GM21360 (cell line): Measurements from ENCODE around the gene SLC22A6.

Source experiments
- ATAC-seq: cut with Tn5 transposase; IDR thresholded peaks from one replicate; pipeline ENCODE4 v1.9.1; 2021; ENCODE audit warnings: mild to moderate bottlenecking, moderate library complexity; ENCODE audit not compliant: unreplicated experiment

The SLC22A6 gene

DNA sequence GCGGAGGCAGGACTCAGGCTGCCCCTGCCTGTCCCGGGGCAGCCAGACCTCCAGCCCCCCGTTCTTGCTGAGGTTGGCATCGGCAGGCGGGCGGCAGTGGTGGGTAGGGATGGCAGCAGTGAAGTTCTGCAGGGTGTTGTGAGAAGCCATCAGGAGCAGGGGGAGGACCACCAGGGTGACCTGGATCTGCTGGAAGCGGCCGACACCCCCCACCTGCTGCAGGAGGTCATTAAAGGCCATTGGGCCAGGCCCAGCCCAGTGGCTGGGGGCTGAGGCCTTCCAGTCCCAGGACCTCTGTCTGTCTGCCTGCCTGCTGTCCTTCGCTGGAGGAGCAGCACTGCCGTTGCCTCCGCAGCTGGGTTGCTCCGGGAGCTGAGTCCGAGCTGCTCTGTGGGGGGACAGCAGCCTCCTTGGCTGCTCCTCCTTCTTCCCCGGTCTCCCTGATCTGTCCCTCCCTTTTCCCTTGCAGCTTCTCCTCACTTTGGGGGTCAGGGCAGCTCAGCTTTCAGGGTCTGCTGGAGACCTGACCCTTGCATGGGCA, at the start of gene SLC22A6:
Gene SLC22A6 (minus strand): TSS at position 517 of the 541 bp plus-strand sequence. CDS start 277 bp downstream, at position 240.
- no peak for ATAC-seq

- ATAC-seq, result no peak
Observed at GRCh38 chr11:63032457-63032856, 47.7 kb upstream of the SLC22A6 start.

DNA sequence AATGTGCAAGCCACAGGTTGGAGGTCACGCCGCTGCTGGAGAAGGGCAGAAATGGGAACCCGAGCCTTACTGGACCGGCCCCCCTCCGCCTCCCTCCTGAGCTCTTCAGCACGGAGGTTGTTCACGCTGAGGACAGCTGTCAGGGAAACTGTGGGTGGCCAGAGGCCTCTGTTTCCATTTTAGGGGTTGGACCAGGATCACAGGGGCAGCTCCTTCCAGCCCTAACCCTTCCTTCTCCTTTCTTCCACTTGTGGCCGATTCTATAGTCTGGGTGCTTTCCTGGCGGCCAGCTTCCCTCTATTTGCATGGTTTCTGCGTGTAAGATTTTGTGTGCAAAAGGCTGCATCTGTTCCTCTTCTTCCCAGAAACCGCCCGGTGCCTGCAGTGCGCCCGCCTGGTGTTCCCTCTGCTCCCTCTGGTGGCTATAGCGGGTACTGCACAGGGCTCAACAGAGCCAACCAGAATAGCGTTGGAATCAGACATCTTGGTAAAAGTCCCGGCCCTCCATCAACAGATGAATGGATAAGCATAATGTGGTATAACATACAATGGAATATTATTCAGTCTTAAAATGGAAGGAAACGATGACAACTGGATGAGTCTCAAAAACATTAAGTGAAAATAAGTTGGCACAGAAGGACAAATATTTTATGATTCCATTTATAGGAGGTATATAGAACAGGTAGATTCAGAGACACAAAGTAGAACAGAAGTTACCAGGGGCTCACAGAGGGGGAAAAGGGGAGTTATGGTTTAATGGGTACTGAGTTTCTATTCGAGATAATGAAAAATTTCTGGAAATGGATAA, 39.3 kb upstream of the SLC22A6 start:
- peak; percentile 48 for ATAC-seq

DNA sequence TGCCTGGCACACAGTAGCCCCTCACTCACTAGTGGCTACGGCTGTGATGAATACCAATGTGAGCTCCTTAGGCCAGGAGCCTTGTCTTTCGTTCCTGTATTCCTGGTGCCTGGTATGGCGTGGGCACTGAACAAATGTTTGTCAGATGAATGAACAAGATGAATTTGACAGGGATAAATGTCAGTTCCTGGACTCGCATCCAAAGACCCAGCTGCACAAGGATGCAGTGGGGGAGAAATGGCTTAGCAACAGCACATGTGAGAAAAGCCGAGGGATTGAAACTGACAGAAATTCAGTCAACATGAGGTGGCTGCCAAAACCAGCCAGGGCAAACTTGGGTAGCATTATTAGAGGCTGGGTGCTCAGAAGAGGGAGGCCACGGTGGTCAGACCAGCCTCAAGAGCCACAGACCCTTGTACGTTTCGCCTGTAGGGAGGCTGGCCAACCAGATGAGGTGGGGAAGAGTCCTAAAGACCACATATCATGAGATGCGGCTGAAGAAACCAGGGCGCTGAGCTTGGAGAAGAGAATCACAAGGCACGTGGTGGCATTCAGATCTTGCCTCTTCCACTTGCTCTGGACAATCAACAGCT, 38.6 kb upstream of the SLC22A6 start:
- ATAC-seq, result no peak

- ATAC-seq, result no peak
Observed at GRCh38 chr11:63022441-63022840, 37.7 kb upstream of the SLC22A6 start.

- ATAC-seq, result no peak
Observed at GRCh38 chr11:63020671-63021291, 36.0 kb upstream of the SLC22A6 start.

DNA sequence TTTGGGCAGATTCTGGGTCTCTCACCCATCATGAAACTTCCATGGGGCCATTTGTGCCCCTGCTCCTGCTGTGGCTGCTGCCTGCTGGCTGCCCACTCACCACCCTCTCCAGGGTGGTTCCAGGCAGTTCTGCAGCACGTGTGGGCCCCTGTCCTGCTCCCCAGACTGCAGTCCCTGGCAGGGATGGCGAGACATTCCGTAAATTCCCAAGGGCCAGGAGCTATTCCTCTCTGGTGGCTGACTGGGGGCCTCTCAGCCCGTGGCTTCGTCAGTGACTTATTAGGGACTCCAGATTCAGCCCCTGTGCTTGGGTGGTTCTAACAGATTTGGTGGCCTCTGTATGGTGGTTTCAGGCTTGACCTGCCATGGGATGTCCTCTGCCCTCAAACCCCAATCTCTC, 34.7 kb upstream of the SLC22A6 start:
- no peak for ATAC-seq

DNA sequence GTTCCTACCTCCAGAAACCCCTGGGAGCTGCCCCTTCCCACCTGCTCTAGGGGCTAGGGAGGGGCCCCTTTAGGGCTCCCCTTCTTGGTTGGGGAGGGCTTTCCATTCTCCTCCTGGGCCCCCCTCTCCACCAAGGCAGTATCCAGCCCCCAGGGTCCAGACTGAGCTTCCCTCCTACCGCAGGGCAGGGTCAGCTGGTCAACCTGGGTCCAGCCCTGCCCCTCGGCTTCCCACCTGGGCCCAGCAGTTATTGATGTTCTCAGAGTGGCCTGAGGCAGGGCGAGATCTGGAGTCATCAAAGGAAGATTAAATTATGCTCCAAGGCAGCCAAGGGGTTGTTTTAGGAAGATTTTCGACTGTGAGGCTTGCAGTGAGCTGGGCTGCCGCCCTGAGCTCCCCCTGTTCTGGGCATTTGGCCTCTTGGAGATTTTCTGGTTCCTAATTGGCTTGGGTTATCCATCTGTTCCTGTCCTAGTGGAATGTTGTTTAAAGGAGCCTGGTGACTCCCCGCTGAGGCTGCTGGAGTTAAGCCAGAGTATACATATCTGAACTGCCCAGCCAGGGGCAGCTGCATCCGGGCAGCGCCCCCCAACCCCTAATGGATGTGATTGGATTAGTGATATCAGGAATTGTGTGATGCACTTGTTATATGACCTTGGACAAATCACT, 32.7 kb upstream of the SLC22A6 start:
- no peak for ATAC-seq

GRCh38 chr11:63015521-63016215, 30.9 kb upstream of the SLC22A6 start, which contains the start of gene SLC22A8:
Gene SLC22A8 (minus strand): TSS chr11:63015841. CDS start chr11:63014958, 883 bp downstream.
- ATAC-seq, result no peak

- ATAC-seq, result no peak
Observed at GRCh38 chr11:63014408-63015055, 29.8 kb upstream of the SLC22A6 start.

DNA sequence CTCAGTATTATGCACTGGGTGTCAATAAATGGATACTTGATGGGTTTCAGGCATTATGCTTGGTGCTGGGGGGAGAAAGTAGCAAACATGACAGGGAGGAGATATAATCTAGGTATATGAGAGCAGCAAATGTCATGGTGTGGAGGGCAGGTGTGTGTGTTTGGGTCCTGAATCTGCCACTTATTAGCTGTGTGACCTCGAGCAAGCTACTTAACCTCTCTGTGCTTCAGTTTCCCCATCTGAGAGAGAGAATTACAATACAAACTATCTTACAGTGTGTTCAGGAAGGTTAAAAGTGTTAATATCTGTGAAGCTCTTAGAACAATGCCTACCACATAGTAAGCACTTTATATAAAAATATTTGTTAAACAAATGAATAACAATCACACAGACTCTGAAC, 28.1 kb upstream of the SLC22A6 start:
- no peak for ATAC-seq

GRCh38 chr11:63012430-63012829, 27.7 kb upstream of the SLC22A6 start:
- no peak for ATAC-seq

GRCh38 chr11:63010934-63011439, 26.2 kb upstream of the SLC22A6 start:
- no peak for ATAC-seq

GRCh38 chr11:63007920-63008319, 23.2 kb upstream of the SLC22A6 start:
- no peak for ATAC-seq

DNA sequence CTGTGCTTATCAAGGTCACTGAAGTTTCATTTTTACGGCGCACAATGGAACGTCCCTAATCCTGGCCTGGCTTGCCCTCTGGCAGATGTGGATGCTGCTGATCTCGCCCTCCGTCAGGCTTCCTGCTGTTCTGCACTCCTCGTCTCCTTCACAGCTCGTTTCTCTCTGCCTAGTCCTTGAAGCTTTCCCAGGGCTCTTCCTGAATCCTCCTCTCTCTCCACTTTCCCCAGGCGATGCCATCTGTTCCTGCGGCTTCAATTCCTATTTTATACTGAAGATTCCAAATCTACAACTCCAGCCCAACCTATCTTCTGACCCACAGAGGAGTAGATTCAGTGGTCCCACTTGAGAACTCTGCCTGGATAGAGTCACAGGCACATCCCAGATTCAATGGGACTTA, 16.7 kb upstream of the SLC22A6 start:
- ATAC-seq, result no peak

- no peak for ATAC-seq
Observed at GRCh38 chr11:62999649-63000048, 14.9 kb upstream of the SLC22A6 start.

DNA sequence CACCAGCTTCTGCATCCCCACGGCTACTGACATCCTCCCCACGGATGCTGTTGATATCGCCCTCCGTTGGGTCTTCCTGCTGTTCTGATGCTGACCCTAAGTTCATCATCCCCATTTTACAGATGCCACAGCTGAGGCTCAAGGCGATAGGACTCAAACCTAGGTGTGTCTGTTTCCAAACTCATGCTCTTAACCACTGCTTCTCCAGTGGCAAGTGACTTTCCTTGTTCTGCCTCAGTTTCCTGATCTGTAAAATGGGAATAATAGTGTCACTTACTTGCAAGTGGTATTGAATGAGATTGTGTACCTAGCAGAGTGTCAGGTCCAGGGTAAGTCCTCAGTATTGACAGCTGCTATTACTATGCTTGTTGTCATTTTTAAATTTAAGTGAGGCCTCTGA, 14.4 kb upstream of the SLC22A6 start:
- no peak for ATAC-seq

DNA sequence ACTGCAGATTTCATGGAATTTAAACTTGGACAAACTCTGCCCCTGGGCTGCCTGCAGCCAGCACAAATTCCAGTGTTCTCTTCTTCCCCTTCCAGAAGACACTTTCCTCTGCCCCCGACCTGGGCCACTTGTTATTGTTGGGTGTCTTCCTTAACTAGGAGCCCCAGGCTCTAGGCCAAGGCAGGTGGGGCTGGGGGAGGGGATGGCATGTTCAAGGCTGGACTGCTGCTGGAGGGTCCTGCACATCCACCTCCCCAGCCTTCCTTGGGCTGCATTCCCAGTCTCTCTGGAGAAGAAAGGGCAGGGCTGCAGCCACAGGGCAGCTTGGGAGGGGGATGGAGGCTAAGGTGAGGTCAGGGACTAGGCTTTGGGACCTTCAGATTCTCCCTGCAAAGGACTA, 11.5 kb upstream of the SLC22A6 start:
- ATAC-seq, result no peak

DNA sequence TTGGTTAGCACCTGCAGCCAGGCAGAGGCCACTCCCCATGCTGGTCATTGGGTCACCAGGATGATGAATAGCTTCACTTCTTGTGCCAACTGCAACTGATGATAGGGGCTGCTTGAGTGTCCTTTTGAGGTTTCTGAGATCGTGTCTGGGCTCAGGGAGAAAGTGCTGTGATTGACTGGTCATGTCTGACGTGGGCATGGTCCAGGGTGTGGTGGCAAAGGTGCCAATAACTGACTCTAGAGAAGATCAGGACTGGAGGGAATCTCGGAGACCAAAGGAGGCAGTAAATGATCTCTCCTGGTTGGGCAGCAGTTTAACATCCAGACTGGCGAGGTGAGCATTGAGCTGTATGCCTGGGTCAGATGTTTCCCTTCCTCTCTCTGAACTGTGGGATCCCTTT, 10.0 kb upstream of the SLC22A6 start:
- no peak for ATAC-seq

GRCh38 chr11:62988276-62988675, 3.5 kb upstream of the SLC22A6 start:
- no peak for ATAC-seq
